Vagina (tissue), 2 donors: ENCODE data around the gene AKAP6.

Experiments
- POLR2A ChIP-seq, 2 donors: fragments of 450-650 bp; IDR thresholded peaks; one replicate each; pipeline ENCODE4 v1.6.1; 2017; ENCODE audit warnings: antibody characterized with exemption in 2 of 2, mild to moderate bottlenecking in 2 of 2, moderate library complexity in 2 of 2
- POLR2AphosphoS5 ChIP-seq, 2 donors: sonication (generic); formaldehyde crosslinking; IDR thresholded peaks; one replicate each; pipeline ENCODE4 v1.9.0; 2017; ENCODE audit warnings: antibody characterized with exemption in 2 of 2, mild to moderate bottlenecking in 2 of 2, low read depth in 1 of 2; ENCODE audit not compliant: insufficient read depth in 1 of 2
- TF ChIP-seq, protein P1 (sequence below), 3 experiments: fragments of 450-650 bp in 2 of 3; fragments of 200-600 bp in 1 of 3; sonication (generic) in 1 of 3; IDR thresholded peaks; one replicate each; pipeline ENCODE4 v1.5.1; 2017 to 2019; ENCODE audit warnings: antibody characterized with exemption in 3 of 3, mild to moderate bottlenecking in 2 of 3, moderate library complexity in 2 of 3

DNA sequence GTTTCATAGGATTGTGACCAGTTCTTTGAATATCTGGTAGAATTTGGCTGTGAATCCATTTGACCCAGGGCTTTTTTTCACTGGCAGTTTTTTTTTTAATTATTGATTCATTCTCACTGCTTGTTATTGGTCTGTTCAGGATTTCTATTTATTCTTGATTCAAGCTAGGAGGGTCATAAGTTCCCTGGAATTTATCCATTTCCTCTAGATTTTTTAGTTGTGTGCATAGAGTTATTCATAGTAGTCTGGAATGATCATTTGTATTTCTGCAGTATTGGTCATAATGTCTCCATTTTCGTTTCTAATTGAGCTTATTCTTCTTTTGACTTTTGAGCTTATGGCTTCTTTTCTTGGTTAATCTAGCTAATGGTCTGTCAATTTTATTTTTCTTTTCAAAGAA lies 291.6 kb downstream of the AKAP6 start:
- TF ChIP-seq, protein P1, sequence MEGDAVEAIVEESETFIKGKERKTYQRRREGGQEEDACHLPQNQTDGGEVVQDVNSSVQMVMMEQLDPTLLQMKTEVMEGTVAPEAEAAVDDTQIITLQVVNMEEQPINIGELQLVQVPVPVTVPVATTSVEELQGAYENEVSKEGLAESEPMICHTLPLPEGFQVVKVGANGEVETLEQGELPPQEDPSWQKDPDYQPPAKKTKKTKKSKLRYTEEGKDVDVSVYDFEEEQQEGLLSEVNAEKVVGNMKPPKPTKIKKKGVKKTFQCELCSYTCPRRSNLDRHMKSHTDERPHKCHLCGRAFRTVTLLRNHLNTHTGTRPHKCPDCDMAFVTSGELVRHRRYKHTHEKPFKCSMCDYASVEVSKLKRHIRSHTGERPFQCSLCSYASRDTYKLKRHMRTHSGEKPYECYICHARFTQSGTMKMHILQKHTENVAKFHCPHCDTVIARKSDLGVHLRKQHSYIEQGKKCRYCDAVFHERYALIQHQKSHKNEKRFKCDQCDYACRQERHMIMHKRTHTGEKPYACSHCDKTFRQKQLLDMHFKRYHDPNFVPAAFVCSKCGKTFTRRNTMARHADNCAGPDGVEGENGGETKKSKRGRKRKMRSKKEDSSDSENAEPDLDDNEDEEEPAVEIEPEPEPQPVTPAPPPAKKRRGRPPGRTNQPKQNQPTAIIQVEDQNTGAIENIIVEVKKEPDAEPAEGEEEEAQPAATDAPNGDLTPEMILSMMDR (IDR thresholded peaks at IDR 0.05) = no peak
- TF ChIP-seq POLR2A (IDR thresholded peaks at IDR 0.05) (no peak), POLR2AphosphoS5 (IDR thresholded peaks at IDR 0.05; ENCODE audit: insufficient read depth in 1 of 2, low read depth in 1 of 2) (no peak)
